GM19099 (cell line): ENCODE results near the gene PITPNC1.

ENCODE experiments used
- POLR2A ChIP-seq: IDR thresholded peaks from 3 replicates; pipeline ENCODE4 v1.6.1; 2011; ENCODE audit warnings: low read depth; ENCODE audit not compliant: insufficient read length; ENCODE audit errors: extremely low read depth

PITPNC1 gene

GRCh38 chr17:67365738-67366192 lies 11.3 kb upstream of the PITPNC1 start:
- no peak for TF ChIP-seq POLR2A

- TF ChIP-seq POLR2A: peak; percentile 94
Observed at GRCh38 chr17:67366193-67367157, 10.6 kb upstream of the PITPNC1 start, which contains the start of gene PSMD12. Gene PSMD12, minus strand, starts transcription at chr17:67366577. Its CDS starts 58 bp downstream, at chr17:67366519.

GRCh38 chr17:67369676-67370075 lies 7.4 kb upstream of the PITPNC1 start:
- TF ChIP-seq POLR2A: no peak

GRCh38 chr17:67372751-67373150 lies 4.3 kb upstream of the PITPNC1 start:
- no peak for TF ChIP-seq POLR2A

- no peak for TF ChIP-seq POLR2A
Observed at GRCh38 chr17:67374329-67375053, 2.6 kb upstream of the PITPNC1 start.

- no peak for TF ChIP-seq POLR2A
Observed at GRCh38 chr17:67375054-67375427, 2.0 kb upstream of the PITPNC1 start.

- TF ChIP-seq POLR2A: no peak
Observed at GRCh38 chr17:67375716-67376115, 1.4 kb upstream of the PITPNC1 start.

- TF ChIP-seq POLR2A: no peak
Observed at GRCh38 chr17:67376415-67376736, 705 bp upstream of the PITPNC1 start.

GRCh38 chr17:67377488-67378453 lies 690 bp downstream of the PITPNC1 start:
- TF ChIP-seq POLR2A: no peak

- peak; percentile 62 for TF ChIP-seq POLR2A
Observed at GRCh38 chr17:67378454-67379250, 1.6 kb downstream of the PITPNC1 start.

GRCh38 chr17:67379251-67379630 lies 2.2 kb downstream of the PITPNC1 start:
- no peak for TF ChIP-seq POLR2A

GRCh38 chr17:67381929-67382257 lies 4.8 kb downstream of the PITPNC1 start:
- no peak for TF ChIP-seq POLR2A

GRCh38 chr17:67385122-67385988 lies 8.3 kb downstream of the PITPNC1 start:
- no peak for TF ChIP-seq POLR2A
